GM12878 (cell line): ENCODE measurements around the gene APC2. TPM values are rescaled to one million over a fixed set of nuclear protein-coding genes. Genes with fewer than 3 reads are reported as not detected.

ENCODE experiments used
- E4F1 ChIP-seq: fragments of 450-650 bp; IDR thresholded peaks from 2 replicates; pipeline ENCODE4 v1.6.1; 2018; ENCODE audit warnings: borderline replicate concordance, mild to moderate bottlenecking; ENCODE audit not compliant: partially characterized antibody
- EP300 ChIP-seq, 2 experiments: fragments of 150-350 bp in 1 of 2; IDR thresholded peaks; 2 replicates each; pipeline ENCODE4 v1.6.1; 2011 to 2012; ENCODE audit warnings: low read depth in 2 of 2, low read length in 2 of 2, borderline replicate concordance in 1 of 2, improper control_type of control experiment in 1 of 2, inconsistent platforms in 1 of 2; ENCODE audit not compliant: control insufficient read depth in 1 of 2
- HDGF ChIP-seq: fragments of 450-650 bp; IDR thresholded peaks from 2 replicates; pipeline ENCODE4 v1.6.1; 2016; ENCODE audit warnings: antibody characterized with exemption
- MEF2B ChIP-seq: fragments of 450-650 bp; IDR thresholded peaks from 2 replicates; pipeline ENCODE4 v1.6.1; 2018; ENCODE audit warnings: mild to moderate bottlenecking, moderate library complexity; ENCODE audit not compliant: partially characterized antibody, poor library complexity, severe bottlenecking
- MXI1 ChIP-seq: fragments of 150-350 bp; IDR thresholded peaks from 2 replicates; pipeline ENCODE4 v1.6.1; 2011; ENCODE audit warnings: low read depth, mild to moderate bottlenecking, inconsistent platforms, low read length, improper control_type of control experiment
- MYC ChIP-seq: IDR thresholded peaks from 2 replicates; pipeline ENCODE4 v1.6.1; 2011; ENCODE audit warnings: mild to moderate bottlenecking, low read length, moderate library complexity, inconsistent platforms; ENCODE audit not compliant: insufficient read depth, insufficient replicate concordance, insufficient read length, severe bottlenecking
- NR2C2 ChIP-seq: IDR thresholded peaks from 2 replicates; pipeline ENCODE4 v1.6.1; 2011; ENCODE audit warnings: borderline replicate concordance, low read depth; ENCODE audit not compliant: control insufficient read depth, insufficient read length
- TARDBP ChIP-seq: IDR thresholded peaks from 2 replicates; pipeline ENCODE4 v1.6.1; 2016; ENCODE audit warnings: borderline replicate concordance
- polyA plus RNA-seq, 11 experiments: library from polyadenylated mRNA; depleted of rRNA in 4 of 11; unstranded in 6 of 11; stranded (reverse) in 5 of 11; fragments of >200 nt; fragmentation: Nextera tagmentation in 4 of 11; fragmentation: Illumina TruSeq in 1 of 11; extraction: Ambion mirVana in 4 of 11; extraction: Trizol in 1 of 11; gene quantifications; 1 replicate in 1 of 11; 2 replicates in 10 of 11; pipeline versions ENCODE4 v1.2.1 to v1.2.3, GENCODE V29; 2011 to 2016; ENCODE audit warnings: inconsistent platforms in 2 of 11, missing spikeins in 2 of 11, low read depth in 1 of 11
- total RNA-seq, 4 experiments: library from RNA; depleted of rRNA in 3 of 4; stranded (reverse); fragments of >200 nt in 3 of 4; fragmentation: Illumina TruSeq in 1 of 4; extraction: Trizol in 1 of 4; gene quantifications; 2 replicates each; pipeline versions ENCODE4 v1.2.1 to v1.2.3, GENCODE V29; 2013 to 2021

Gene APC2
- total and polyA plus RNA-seq, 10 of the 15 experiments (the other 5 are each of a cell fraction or from before 2014, with no cell fraction given): under 0.01 to 0.73 (median 0.04) TPM; not detected in 5

GRCh38 chr19:1495799-1496713 lies 46.1 kb downstream of the APC2 start (continued):
- TF ChIP-seq MEF2B (no peak), TARDBP (no peak), MXI1 (no peak), HDGF (no peak), NR2C2 (no peak), E4F1 (no peak), EP300 (IDR thresholded peaks at IDR 0.05; ENCODE audit: borderline replicate concordance in 1 of 2, control insufficient read depth in 1 of 2, low read depth in 2 of 2, low read length in 2 of 2) (no peak), MYC (no peak)
